ENCODE results near the gene CLCNKB.
"Not testable (repeated sequence)": the region's sequence is repeated elsewhere in the genome, so short reads cannot be mapped to it uniquely, and the experiment has no call there.

The CLCNKB gene

GRCh38 chr1:16033103-16033632, 10.4 kb upstream of the CLCNKB start:
- not testable (repeated sequence) for DNase-seq (ENCODE audit: low read depth, low spot score)

GRCh38 chr1:16036461-16036860, 7.1 kb upstream of the CLCNKB start:
- DNase-seq (ENCODE audit: low read depth, low spot score) = not testable (repeated sequence)

- no peak for DNase-seq (ENCODE audit: low read depth, low spot score)
These were observed 5.0 kb upstream of the CLCNKB start for GRCh38 chr1:16038620-16038912.

- DNase-seq (ENCODE audit: low read depth, low spot score) = not testable (repeated sequence)
These were observed 3.7 kb upstream of the CLCNKB start for GRCh38 chr1:16039871-16040270.

GRCh38 chr1:16041200-16041599, 2.4 kb upstream of the CLCNKB start:
- DNase-seq (ENCODE audit: low read depth, low spot score) = no peak

GRCh38 chr1:16042096-16042495, 1.5 kb upstream of the CLCNKB start:
- no peak for DNase-seq (ENCODE audit: low read depth, low spot score)

GRCh38 chr1:16042654-16043053, 928 bp upstream of the CLCNKB start:
- not testable (repeated sequence) for DNase-seq (ENCODE audit: low read depth, low spot score)

GRCh38 chr1:16043950-16044349, 368 bp downstream of the CLCNKB start:
- DNase-seq (ENCODE audit: low read depth, low spot score) = no peak

- DNase-seq (ENCODE audit: low read depth, low spot score) = no peak
These were observed 3.3 kb downstream of the CLCNKB start for GRCh38 chr1:16046842-16047241.

- DNase-seq (ENCODE audit: low read depth, low spot score) = no peak
These were observed 4.4 kb downstream of the CLCNKB start for GRCh38 chr1:16047791-16048475.

GRCh38 chr1:16048573-16049189, 5.1 kb downstream of the CLCNKB start:
- DNase-seq (ENCODE audit: low read depth, low spot score) = peak; percentile 56

GRCh38 chr1:16050328-16050727, 6.7 kb downstream of the CLCNKB start:
- no peak for DNase-seq (ENCODE audit: low read depth, low spot score)

- DNase-seq (ENCODE audit: low read depth, low spot score) = no peak
These were observed 7.5 kb downstream of the CLCNKB start for GRCh38 chr1:16051039-16051438.

GRCh38 chr1:16051949-16052348, 8.4 kb downstream of the CLCNKB start:
- DNase-seq (ENCODE audit: low read depth, low spot score) = not testable (repeated sequence)

- DNase-seq (ENCODE audit: low read depth, low spot score) = no peak
These were observed 10.4 kb downstream of the CLCNKB start for GRCh38 chr1:16053781-16054502.

GRCh38 chr1:16054598-16055540, 11.3 kb downstream of the CLCNKB start:
- no peak for DNase-seq (ENCODE audit: low read depth, low spot score)

GRCh38 chr1:16055613-16056520, 12.3 kb downstream of the CLCNKB start:
- peak; percentile 64 for DNase-seq (ENCODE audit: low read depth, low spot score)

- DNase-seq (ENCODE audit: low read depth, low spot score) = not testable (repeated sequence)
These were observed 12.9 kb downstream of the CLCNKB start for GRCh38 chr1:16056521-16056912.

GRCh38 chr1:16057314-16057915, 13.8 kb downstream of the CLCNKB start:
- DNase-seq (ENCODE audit: low read depth, low spot score) = not testable (repeated sequence)

Measured in iPS DF 19.7 (cell line).